GM12878 (cell line): ENCODE measurements around the gene FRK. TPM values are rescaled to one million over a fixed set of nuclear protein-coding genes. Genes with fewer than 3 reads are reported as not detected.

ENCODE experiments used
- ATAC-seq: fragments of 200-7000 bp; cut with Tn5 transposase; 3 replicates; pipeline ENCODE4 v1.9.1; 2020; ENCODE audit warnings: mild to moderate bottlenecking, moderate library complexity
- BruUV-seq: library from RNA; stranded (reverse); fragments of 400-500 nt; replicated peaks from 2 replicates; lab custom pipeline; 2021; lab: Mats Ljungman, UMichigan
- CTCF ChIA-PET: fragments of 300-600 bp; sonication (Branson Sonifier 250); formaldehyde crosslinking; extraction: SDS; loops from one replicate; lab custom pipeline; 2021; ENCODE audit warnings: inconsistent platforms; lab: Yijun Ruan, JAX
- POLR2A ChIA-PET: fragments of 350-600 bp; formaldehyde crosslinking; extraction: SDS; loops from one replicate; lab custom pipeline; 2021; ENCODE audit warnings: inconsistent platforms; lab: Charles Lee
- RAD21 ChIA-PET: fragments of 300-600 bp; sonication (Branson Sonifier 250); formaldehyde crosslinking; loops from one replicate; lab custom pipeline; 2023; ENCODE audit warnings: antibody characterized with exemption; ENCODE audit not compliant: unreplicated experiment; lab: Charles Lee
- SMC1A ChIA-PET: fragments of 300-600 bp; sonication (Branson Sonifier 250); formaldehyde crosslinking; loops from one replicate; lab custom pipeline; 2023; ENCODE audit not compliant: unreplicated experiment, uncharacterized antibody; lab: Charles Lee
- DNase-seq: peaks from one replicate; pipeline ENCODE4 v3.0.0-alpha.2; 2011; ENCODE audit warnings: low read depth, low spot score
- FAIRE-seq: peaks from 3 replicates; lab custom pipeline; 2011; peaks lifted over from hg19 to GRCh38; lab: Jason Lieb, UNC
- H2AFZ ChIP-seq: 2 replicates; pipeline ENCODE4 v1.6.0; 2011; ENCODE audit warnings: low read depth, low read length, control low read depth; ENCODE audit not compliant: control insufficient read depth
- H3K27ac ChIP-seq: 2 replicates; pipeline ENCODE4 v1.5.1; 2011; ENCODE audit warnings: control low read depth; ENCODE audit not compliant: control insufficient read depth, insufficient read depth
- H3K27me3 ChIP-seq, 2 experiments: replicated peaks in 1 of 2; 2 replicates each; pipeline versions ENCODE4 v1.6.0 to v1.6.1; 2011; ENCODE audit warnings: low read length in 1 of 2; ENCODE audit not compliant: control insufficient read depth in 2 of 2, insufficient read depth in 2 of 2
- H3K36me3 ChIP-seq, 2 experiments: 2 replicates each; pipeline ENCODE4 v1.5.1; 2011; ENCODE audit warnings: low read length in 1 of 2; ENCODE audit not compliant: control insufficient read depth in 2 of 2, insufficient read depth in 2 of 2
- H3K4me1 ChIP-seq: 2 replicates; pipeline ENCODE4 v1.6.1; 2011; ENCODE audit warnings: mild to moderate bottlenecking, low read length, moderate library complexity, mixed read lengths; ENCODE audit not compliant: control insufficient read depth, insufficient read depth
- H3K4me2 ChIP-seq: 2 replicates; pipeline ENCODE4 v1.6.0; 2011; ENCODE audit warnings: control low read depth; ENCODE audit not compliant: control insufficient read depth, insufficient read depth
- H3K4me3 ChIP-seq: fragments of 200-600 bp; sonication (generic); 2 replicates; pipeline ENCODE4 v1.5.1; 2016
- H3K79me2 ChIP-seq: 2 replicates; pipeline ENCODE4 v1.6.0; 2011; ENCODE audit warnings: low read length; ENCODE audit not compliant: control insufficient read depth, insufficient read depth
- H3K9ac ChIP-seq: 2 replicates; pipeline ENCODE4 v1.8.0; 2011; ENCODE audit warnings: low read length, control low read depth, mixed read lengths; ENCODE audit not compliant: control insufficient read depth, insufficient read depth
- H3K9me3 ChIP-seq: replicated peaks from 3 replicates; pipeline ENCODE4 v1.5.1; 2011; ENCODE audit warnings: mild to moderate bottlenecking, low read length; ENCODE audit not compliant: control insufficient read depth, insufficient read depth
- H4K20me1 ChIP-seq: 2 replicates; pipeline ENCODE4 v1.6.0; 2011; ENCODE audit not compliant: control insufficient read depth, insufficient read depth
- ATF3 ChIP-seq: IDR thresholded peaks from 2 replicates; pipeline ENCODE4 v1.6.1; 2011; ENCODE audit warnings: low read depth, mild to moderate bottlenecking, low read length, moderate library complexity, borderline replicate concordance; ENCODE audit errors: extremely low read depth
- BMI1 ChIP-seq: fragments of 450-650 bp; IDR thresholded peaks from 2 replicates; pipeline ENCODE4 v1.6.1; 2016; ENCODE audit warnings: mild to moderate bottlenecking, moderate library complexity, borderline replicate concordance
- DPF2 ChIP-seq: fragments of 450-650 bp; IDR thresholded peaks from 2 replicates; pipeline ENCODE4 v1.6.1; 2017; ENCODE audit warnings: mild to moderate bottlenecking
- ELK1 ChIP-seq: IDR thresholded peaks from 2 replicates; pipeline ENCODE4 v1.6.1; 2012; ENCODE audit warnings: low read depth, low read length, improper control_type of control experiment
- MYC ChIP-seq: IDR thresholded peaks from 2 replicates; pipeline ENCODE4 v1.6.1; 2011; ENCODE audit warnings: mild to moderate bottlenecking, low read length, moderate library complexity, inconsistent platforms; ENCODE audit not compliant: insufficient read depth, insufficient replicate concordance, insufficient read length, severe bottlenecking
- PAX8 ChIP-seq: fragments of 450-650 bp; IDR thresholded peaks from 2 replicates; pipeline ENCODE4 v1.6.1; 2017; ENCODE audit warnings: mild to moderate bottlenecking, moderate library complexity
- RFX5 ChIP-seq: IDR thresholded peaks from 2 replicates; pipeline ENCODE4 v1.6.1; 2011; ENCODE audit warnings: low read depth, low read length, improper control_type of control experiment
- SIN3A ChIP-seq: IDR thresholded peaks from 2 replicates; pipeline ENCODE4 v1.6.1; 2012; ENCODE audit warnings: low read depth, low read length, improper control_type of control experiment
- SMARCA5 ChIP-seq: fragments of 450-650 bp; IDR thresholded peaks from 2 replicates; pipeline ENCODE4 v1.6.1; 2017; ENCODE audit warnings: mild to moderate bottlenecking
- TARDBP ChIP-seq: IDR thresholded peaks from 2 replicates; pipeline ENCODE4 v1.6.1; 2016; ENCODE audit warnings: borderline replicate concordance
- TCF3 ChIP-seq: IDR thresholded peaks from 2 replicates; pipeline ENCODE4 v1.6.1; 2012; ENCODE audit warnings: low read depth, mild to moderate bottlenecking, low read length, borderline replicate concordance; ENCODE audit not compliant: insufficient read depth
- ZBTB11 ChIP-seq: fragments of 450-650 bp; formaldehyde crosslinking; IDR thresholded peaks from 2 replicates; pipeline ENCODE4 v1.5.0; 2022; ENCODE audit warnings: mild to moderate bottlenecking, missing genetic modification characterization
- ZBTB40 ChIP-seq: fragments of 450-650 bp; IDR thresholded peaks from 2 replicates; pipeline ENCODE4 v1.6.1; 2016; ENCODE audit warnings: mild to moderate bottlenecking, moderate library complexity, borderline replicate concordance
- ZNF274 ChIP-seq: IDR thresholded peaks from one replicate; pipeline ENCODE4 v1.8.0; 2011; ENCODE audit not compliant: insufficient read length, insufficient read depth
- WGBS: methylation state at CpG from one replicate; pipeline ENCODE4 v1.1.6; 2016; ENCODE audit warnings: low lambda C conversion rate; ENCODE audit not compliant: insufficient replicate concordance, insufficient coverage; ENCODE audit errors: missing lambda C conversion rate; 5-methylcytosine and 5-hydroxymethylcytosine counted together
- in situ Hi-C: fragments of 300-500 bp; cut with MboI; formaldehyde crosslinking; loops from 9 replicates; pipeline ENCODE4 v1.14.3; 2018; ENCODE audit warnings: mixed read lengths
- intact Hi-C: fragments of 100-400 bp; cut with micrococcal nuclease; formaldehyde crosslinking; loops from one replicate; pipeline ENCODE4 v1.14.2; 2022; ENCODE audit not compliant: unreplicated experiment
- polyA plus RNA-seq, 11 experiments: library from polyadenylated mRNA; depleted of rRNA in 4 of 11; unstranded in 6 of 11; stranded (reverse) in 5 of 11; fragments of >200 nt; fragmentation: Nextera tagmentation in 4 of 11; fragmentation: Illumina TruSeq in 1 of 11; extraction: Ambion mirVana in 4 of 11; extraction: Trizol in 1 of 11; gene quantifications; 1 replicate in 1 of 11; 2 replicates in 10 of 11; pipeline versions ENCODE4 v1.2.1 to v1.2.3, GENCODE V29; 2011 to 2016; ENCODE audit warnings: inconsistent platforms in 2 of 11, missing spikeins in 2 of 11, low read depth in 1 of 11
- total RNA-seq, 4 experiments: library from RNA; depleted of rRNA in 3 of 4; stranded (reverse); fragments of >200 nt in 3 of 4; fragmentation: Illumina TruSeq in 1 of 4; extraction: Trizol in 1 of 4; gene quantifications; 2 replicates each; pipeline versions ENCODE4 v1.2.1 to v1.2.3, GENCODE V29; 2013 to 2021

The FRK gene
- total and polyA plus RNA-seq, 10 of the 15 experiments (the other 5 are each of a cell fraction or from before 2014, with no cell fraction given) = 0.29 to 2.4 (median 1.2) TPM

GRCh38 chr6:116066789-116067188 is 6.1 kb upstream of the FRK start:
- no peaks in the 10 kb centered on the region for H3K9me3 ChIP-seq
- DNase-seq = no peak
- 57% methylated on average over 2 of the region's 2 CpGs for WGBS
- H3K79me2 ChIP-seq = no peaks in the 10 kb centered on the region
- FAIRE-seq = no peak
- no peaks in the 10 kb centered on the region for H3K4me1 ChIP-seq
- no peaks in the 10 kb centered on the region for H3K27me3 ChIP-seq
- no peaks in the 10 kb centered on the region for H4K20me1 ChIP-seq
- no peak overlapping the region for H3K4me3 ChIP-seq
- no peak overlapping the region for H3K4me2 ChIP-seq
- no peak for ATAC-seq
- SMC1A ChIA-PET = interaction anchor here (1.2 to 4.5 kb wide), 3 partner anchors 10 to 50 kb away, joined by 3 to 14 read pairs (median 4); no protein-coding TSS in a partner anchor
- in situ Hi-C loops (no loop called here), intact Hi-C loops (no loop called here)
- BruUV-seq = no TSS peak
- RAD21 ChIA-PET = no interaction called here
- H3K27ac ChIP-seq = no peak overlapping the region
- no peak overlapping the region for H2AFZ ChIP-seq
- CTCF ChIA-PET = interaction anchor here (1.4 to 2.0 kb wide), 4 partner anchors 21 to 46 kb away, joined by 3 to 6 read pairs (median 4); no protein-coding TSS in a partner anchor
- H3K9ac ChIP-seq = no peak overlapping the region
- no peaks in the 10 kb centered on the region for H3K36me3 ChIP-seq
- POLR2A ChIA-PET = no interaction called here
- TF ChIP-seq MYC (no peak), TCF3 (no peak), ATF3 (no peak), SMARCA5 (no peak), ZNF274 (no peak), DPF2 (no peak), SIN3A (no peak), BMI1 (no peak), ZBTB40 (no peak), PAX8 (no peak), ELK1 (no peak), TARDBP (no peak), ZBTB11 (CRISPR knock-in tag) (no peak), RFX5 (no peak)
